ENCODE measurements around the gene CFP.
A peak's percentile ranks its signal among the peaks of the same experiment; 100 is the strongest.

The CFP gene

GRCh38 chrX:47651043-47651905, 21.5 kb upstream of the CFP start:
- H3K9ac ChIP-seq (ENCODE audit: low read depth, low read length), result peak overlapping the region; percentile 75; the same call in 1 of the 2 replicates
- H3K9me3 ChIP-seq (ENCODE audit: insufficient read depth, low read depth, low read length), result no peaks in the 10 kb centered on the region
- H3K4me1 ChIP-seq (ENCODE audit: insufficient read depth, low read length), result peaks cover 3% of the 10 kb centered on the region; the same call in 1 of the 2 replicates
- H3K27ac ChIP-seq (ENCODE audit: low read length), result no peak overlapping the region
- H3K36me3 ChIP-seq (ENCODE audit: insufficient read depth, low read depth, low read length), result peaks cover 22% of the 10 kb centered on the region
- H3K4me3 ChIP-seq (ENCODE audit: low read length), result peak overlapping the region; percentile 75
- no peaks in the 10 kb centered on the region for H3K27me3 ChIP-seq (ENCODE audit: insufficient read depth, low read length)

- Histone ChIP-seq H3K27me3 (ENCODE audit: insufficient read depth, low read length) (no peaks in the 10 kb centered on the region), H3K27ac (ENCODE audit: low read length) (no peak within 1 kb of the TSS), H3K4me3 (ENCODE audit: low read length) (peak within 1 kb of the TSS; percentile 76), H3K9ac (ENCODE audit: low read depth, low read length) (peak within 1 kb of the TSS; percentile 79; the same call in 1 of the 2 replicates), H3K4me1 (ENCODE audit: insufficient read depth, low read length) (peaks cover 3% of the 10 kb centered on the region; the same call in 1 of the 2 replicates), H3K36me3 (ENCODE audit: insufficient read depth, low read depth, low read length) (peaks cover 14% of the 10 kb centered on the region), H3K9me3 (ENCODE audit: insufficient read depth, low read depth, low read length) (no peaks in the 10 kb centered on the region)
These were observed 20.7 kb upstream of the CFP start, which contains the start of gene ELK1 for GRCh38 chrX:47650164-47651042. ELK1 (minus strand) TSS chrX:47650563; CDS start chrX:47641441, 9,122 bp downstream.

- peak overlapping the region; percentile 76 for H3K4me3 ChIP-seq (ENCODE audit: low read length)
- H3K27me3 ChIP-seq (ENCODE audit: insufficient read depth, low read length), result no peaks in the 10 kb centered on the region
- H3K9ac ChIP-seq (ENCODE audit: low read depth, low read length), result peak overlapping the region; percentile 79; the same call in 1 of the 2 replicates
- H3K4me1 ChIP-seq (ENCODE audit: insufficient read depth, low read length), result peaks cover 3% of the 10 kb centered on the region; the same call in 1 of the 2 replicates
- no peaks in the 10 kb centered on the region for H3K9me3 ChIP-seq (ENCODE audit: insufficient read depth, low read depth, low read length)
- no peak overlapping the region for H3K27ac ChIP-seq (ENCODE audit: low read length)
- H3K36me3 ChIP-seq (ENCODE audit: insufficient read depth, low read depth, low read length), result peaks cover 11% of the 10 kb centered on the region
These were observed 20.0 kb upstream of the CFP start for GRCh38 chrX:47649781-47650163.

- H3K27ac ChIP-seq (ENCODE audit: low read length), result no peak overlapping the region
- H3K27me3 ChIP-seq (ENCODE audit: insufficient read depth, low read length), result no peaks in the 10 kb centered on the region
- H3K4me1 ChIP-seq (ENCODE audit: insufficient read depth, low read length), result peaks cover 3% of the 10 kb centered on the region; the same call in 1 of the 2 replicates
- peak overlapping the region; percentile 76 for H3K4me3 ChIP-seq (ENCODE audit: low read length)
- no peaks in the 10 kb centered on the region for H3K9me3 ChIP-seq (ENCODE audit: insufficient read depth, low read depth, low read length)
- peak overlapping the region; percentile 59; the same call in 1 of the 2 replicates for H3K9ac ChIP-seq (ENCODE audit: low read depth, low read length)
- H3K36me3 ChIP-seq (ENCODE audit: insufficient read depth, low read depth, low read length), result peaks cover 11% of the 10 kb centered on the region
These were observed 19.5 kb upstream of the CFP start for GRCh38 chrX:47649271-47649670.

GRCh38 chrX:47648376-47648775, 18.6 kb upstream of the CFP start:
- Histone ChIP-seq H3K9ac (ENCODE audit: low read depth, low read length) (no peak overlapping the region), H3K27me3 (ENCODE audit: insufficient read depth, low read length) (no peaks in the 10 kb centered on the region), H3K4me3 (ENCODE audit: low read length) (no peak overlapping the region), H3K4me1 (ENCODE audit: insufficient read depth, low read length) (peaks cover 3% of the 10 kb centered on the region; the same call in 1 of the 2 replicates), H3K27ac (ENCODE audit: low read length) (no peak overlapping the region), H3K36me3 (ENCODE audit: insufficient read depth, low read depth, low read length) (peaks cover 5% of the 10 kb centered on the region; the same call in 1 of the 2 replicates), H3K9me3 (ENCODE audit: insufficient read depth, low read depth, low read length) (no peaks in the 10 kb centered on the region)

GRCh38 chrX:47646636-47647035, 16.9 kb upstream of the CFP start:
- Histone ChIP-seq H3K27me3 (ENCODE audit: insufficient read depth, low read length) (no peaks in the 10 kb centered on the region), H3K27ac (ENCODE audit: low read length) (no peak overlapping the region), H3K9ac (ENCODE audit: low read depth, low read length) (no peak overlapping the region), H3K36me3 (ENCODE audit: insufficient read depth, low read depth, low read length) (peaks cover 1% of the 10 kb centered on the region; the same call in 1 of the 2 replicates), H3K4me1 (ENCODE audit: insufficient read depth, low read length) (peaks cover 3% of the 10 kb centered on the region; the same call in 1 of the 2 replicates), H3K4me3 (ENCODE audit: low read length) (no peak overlapping the region), H3K9me3 (ENCODE audit: insufficient read depth, low read depth, low read length) (no peaks in the 10 kb centered on the region)

GRCh38 chrX:47645530-47645929, 15.8 kb upstream of the CFP start:
- no peak overlapping the region for H3K27ac ChIP-seq (ENCODE audit: low read length)
- H3K4me3 ChIP-seq (ENCODE audit: low read length), result no peak overlapping the region
- no peaks in the 10 kb centered on the region for H3K27me3 ChIP-seq (ENCODE audit: insufficient read depth, low read length)
- H3K4me1 ChIP-seq (ENCODE audit: insufficient read depth, low read length), result no peaks in the 10 kb centered on the region
- H3K9ac ChIP-seq (ENCODE audit: low read depth, low read length), result no peak overlapping the region
- H3K36me3 ChIP-seq (ENCODE audit: insufficient read depth, low read depth, low read length), result peaks cover 12% of the 10 kb centered on the region
- H3K9me3 ChIP-seq (ENCODE audit: insufficient read depth, low read depth, low read length), result no peaks in the 10 kb centered on the region; the same call in 1 of the 2 replicates

- Histone ChIP-seq H3K4me1 (ENCODE audit: insufficient read depth, low read length) (no peaks in the 10 kb centered on the region), H3K9ac (ENCODE audit: low read depth, low read length) (no peak overlapping the region), H3K9me3 (ENCODE audit: insufficient read depth, low read depth, low read length) (no peaks in the 10 kb centered on the region; the same call in 1 of the 2 replicates), H3K27me3 (ENCODE audit: insufficient read depth, low read length) (no peaks in the 10 kb centered on the region), H3K36me3 (ENCODE audit: insufficient read depth, low read depth, low read length) (peaks cover 21% of the 10 kb centered on the region), H3K27ac (ENCODE audit: low read length) (no peak overlapping the region), H3K4me3 (ENCODE audit: low read length) (no peak overlapping the region)
These were observed 14.9 kb upstream of the CFP start for GRCh38 chrX:47644557-47645091.

GRCh38 chrX:47643926-47644325, 14.2 kb upstream of the CFP start:
- no peak overlapping the region for H3K27ac ChIP-seq (ENCODE audit: low read length)
- H3K36me3 ChIP-seq (ENCODE audit: insufficient read depth, low read depth, low read length), result peaks cover 28% of the 10 kb centered on the region
- H3K9ac ChIP-seq (ENCODE audit: low read depth, low read length), result no peak overlapping the region
- no peaks in the 10 kb centered on the region for H3K27me3 ChIP-seq (ENCODE audit: insufficient read depth, low read length)
- no peaks in the 10 kb centered on the region; the same call in 1 of the 2 replicates for H3K9me3 ChIP-seq (ENCODE audit: insufficient read depth, low read depth, low read length)
- no peak overlapping the region for H3K4me3 ChIP-seq (ENCODE audit: low read length)
- H3K4me1 ChIP-seq (ENCODE audit: insufficient read depth, low read length), result no peaks in the 10 kb centered on the region

- Histone ChIP-seq H3K9me3 (ENCODE audit: insufficient read depth, low read depth, low read length) (no peaks in the 10 kb centered on the region; the same call in 1 of the 2 replicates), H3K4me3 (ENCODE audit: low read length) (no peak overlapping the region), H3K36me3 (ENCODE audit: insufficient read depth, low read depth, low read length) (peaks cover 60% of the 10 kb centered on the region), H3K4me1 (ENCODE audit: insufficient read depth, low read length) (no peaks in the 10 kb centered on the region), H3K27ac (ENCODE audit: low read length) (no peak overlapping the region), H3K9ac (ENCODE audit: low read depth, low read length) (no peak overlapping the region), H3K27me3 (ENCODE audit: insufficient read depth, low read length) (no peaks in the 10 kb centered on the region)
These were observed 9.1 kb upstream of the CFP start for GRCh38 chrX:47638816-47639215.

GRCh38 chrX:47637546-47638195, 7.9 kb upstream of the CFP start:
- Histone ChIP-seq H3K27ac (ENCODE audit: low read length) (no peak overlapping the region), H3K27me3 (ENCODE audit: insufficient read depth, low read length) (no peaks in the 10 kb centered on the region), H3K36me3 (ENCODE audit: insufficient read depth, low read depth, low read length) (peaks cover 60% of the 10 kb centered on the region), H3K9ac (ENCODE audit: low read depth, low read length) (no peak overlapping the region), H3K9me3 (ENCODE audit: insufficient read depth, low read depth, low read length) (no peaks in the 10 kb centered on the region; the same call in 1 of the 2 replicates), H3K4me3 (ENCODE audit: low read length) (no peak overlapping the region), H3K4me1 (ENCODE audit: insufficient read depth, low read length) (no peaks in the 10 kb centered on the region)

Data from iPS-20b (cell line).